ENCODE results near the gene CPSF3. TPM values are rescaled to one million over a fixed set of nuclear protein-coding genes. Genes with fewer than 3 reads are reported as not detected.

The CPSF3 gene
- total and polyA plus RNA-seq, 9 of the 15 experiments (the other 6 are each of a cell fraction or from before 2014, with no cell fraction given) = 54.2 to 151 (median 94.5) TPM

GRCh38 chr2:9400268-9401058, 23.0 kb upstream of the CPSF3 start (continued):
- TF ChIP-seq CUX1 (CRISPR knock-in tag; IDR thresholded peaks at IDR 0.05) (no peak), ZNF696 (CRISPR knock-in tag; conservative IDR thresholded peaks at IDR 0.05) (no peak), FOXJ2 (tag; IDR thresholded peaks at IDR 0.05) (no peak), POLR2H (tag; IDR thresholded peaks at IDR 0.05; ENCODE audit: low read depth) (no peak), ZNF263 (CRISPR knock-in tag; IDR thresholded peaks at IDR 0.05; ENCODE audit: borderline replicate concordance) (peak; percentile 83), TFAM (CRISPR knock-in tag; conservative IDR thresholded peaks at IDR 0.05) (no peak), COPS2 (conservative IDR thresholded peaks at IDR 0.05) (no peak), ZNF655 (CRISPR knock-in tag; IDR thresholded peaks at IDR 0.05) (no peak), WHSC1 (IDR thresholded peaks at IDR 0.05; ENCODE audit: low read length) (no peak), MAFK (IDR thresholded peaks at IDR 0.05; ENCODE audit: low read length) (no peak), ZNF766 (CRISPR knock-in tag; conservative IDR thresholded peaks at IDR 0.05) (no peak), CSDE1 (IDR thresholded peaks at IDR 0.05) (no peak), ESRRB (CRISPR knock-in tag; IDR thresholded peaks at IDR 0.05; ENCODE audit: borderline replicate concordance) (no peak), ZNF507 (tag; conservative IDR thresholded peaks at IDR 0.05) (no peak), ERF (CRISPR knock-in tag; IDR thresholded peaks at IDR 0.05) (no peak), STAG1 (CRISPR knock-in tag; IDR thresholded peaks at IDR 0.05; ENCODE audit: borderline replicate concordance) (no peak), NR2C1 (IDR thresholded peaks at IDR 0.05) (no peak), NR2C1 (tag; IDR thresholded peaks at IDR 0.05) (no peak)
- TF ChIP-seq, protein P1, sequence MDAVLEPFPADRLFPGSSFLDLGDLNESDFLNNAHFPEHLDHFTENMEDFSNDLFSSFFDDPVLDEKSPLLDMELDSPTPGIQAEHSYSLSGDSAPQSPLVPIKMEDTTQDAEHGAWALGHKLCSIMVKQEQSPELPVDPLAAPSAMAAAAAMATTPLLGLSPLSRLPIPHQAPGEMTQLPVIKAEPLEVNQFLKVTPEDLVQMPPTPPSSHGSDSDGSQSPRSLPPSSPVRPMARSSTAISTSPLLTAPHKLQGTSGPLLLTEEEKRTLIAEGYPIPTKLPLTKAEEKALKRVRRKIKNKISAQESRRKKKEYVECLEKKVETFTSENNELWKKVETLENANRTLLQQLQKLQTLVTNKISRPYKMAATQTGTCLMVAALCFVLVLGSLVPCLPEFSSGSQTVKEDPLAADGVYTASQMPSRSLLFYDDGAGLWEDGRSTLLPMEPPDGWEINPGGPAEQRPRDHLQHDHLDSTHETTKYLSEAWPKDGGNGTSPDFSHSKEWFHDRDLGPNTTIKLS (IDR thresholded peaks at IDR 0.05; ENCODE audit: borderline replicate concordance, low read depth) = no peak
- TF ChIP-seq, protein P2, sequence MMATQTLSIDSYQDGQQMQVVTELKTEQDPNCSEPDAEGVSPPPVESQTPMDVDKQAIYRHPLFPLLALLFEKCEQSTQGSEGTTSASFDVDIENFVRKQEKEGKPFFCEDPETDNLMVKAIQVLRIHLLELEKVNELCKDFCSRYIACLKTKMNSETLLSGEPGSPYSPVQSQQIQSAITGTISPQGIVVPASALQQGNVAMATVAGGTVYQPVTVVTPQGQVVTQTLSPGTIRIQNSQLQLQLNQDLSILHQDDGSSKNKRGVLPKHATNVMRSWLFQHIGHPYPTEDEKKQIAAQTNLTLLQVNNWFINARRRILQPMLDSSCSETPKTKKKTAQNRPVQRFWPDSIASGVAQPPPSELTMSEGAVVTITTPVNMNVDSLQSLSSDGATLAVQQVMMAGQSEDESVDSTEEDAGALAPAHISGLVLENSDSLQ (IDR thresholded peaks at IDR 0.05) = 0 out of 2 replicates have a peak, but pooled peaks have one; percentile 11
